HT1080 (cell line): ENCODE measurements around the gene NDRG2. TPM values are rescaled to one million over a fixed set of nuclear protein-coding genes. Genes with fewer than 3 reads are reported as not detected.

ENCODE experiments used
- DNase-seq: peaks from one replicate; pipeline ENCODE4 v3.0.0-alpha.2; 2015; ENCODE audit warnings: low read depth
- total RNA-seq: library from RNA; depleted of rRNA; stranded (reverse); fragments of >200 nt; shearing (Covaris generic); gene quantifications from 2 replicates; pipeline ENCODE4 v1.2.3, GENCODE V29; 2014; rRNA removed

The NDRG2 gene
- total RNA-seq, 1 experiment from 2014 or later: 16.9 TPM

- no peak for DNase-seq
These were observed 51.4 kb downstream of the NDRG2 start for GRCh38 chr14:20973501-20973900.

- DNase-seq: no peak
These were observed 53.2 kb downstream of the NDRG2 start for GRCh38 chr14:20971705-20972021.

DNA sequence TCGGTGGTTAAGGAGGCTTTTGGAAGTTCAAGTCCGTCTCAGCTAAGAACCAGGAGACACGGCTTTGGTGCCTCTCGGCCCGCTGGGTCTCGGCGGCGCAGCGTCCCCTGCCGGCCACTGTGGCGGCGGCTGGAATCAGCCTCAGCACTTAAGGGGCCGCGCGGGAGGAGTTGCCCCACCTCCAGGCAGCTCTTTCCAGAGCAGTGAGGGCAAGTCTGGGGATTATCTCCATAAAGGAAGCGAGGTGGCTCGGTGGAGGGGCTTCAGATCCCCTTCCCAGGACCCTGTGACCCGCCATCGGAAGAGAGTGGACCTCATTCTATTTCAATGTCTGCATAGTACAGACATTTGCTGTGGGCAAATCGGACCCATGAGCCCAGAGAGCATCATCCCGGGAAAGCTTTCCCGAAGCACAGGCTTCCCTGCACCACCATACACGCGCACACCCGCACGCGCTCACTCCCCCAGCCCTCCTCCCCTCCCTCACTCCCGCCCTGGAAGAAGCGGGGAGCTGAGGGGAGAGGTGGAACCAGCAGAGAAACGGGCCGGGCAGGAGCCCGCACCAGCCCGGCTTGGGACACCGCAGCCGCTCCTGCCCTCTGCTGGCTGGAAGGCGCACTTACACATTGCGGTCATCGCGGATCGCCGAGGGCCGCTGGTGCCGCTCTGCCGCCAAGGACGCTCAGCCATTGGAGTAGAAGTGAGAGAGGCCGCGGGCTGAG is 53.7 kb downstream of the NDRG2 start:
- peak; percentile 85 for DNase-seq

DNA sequence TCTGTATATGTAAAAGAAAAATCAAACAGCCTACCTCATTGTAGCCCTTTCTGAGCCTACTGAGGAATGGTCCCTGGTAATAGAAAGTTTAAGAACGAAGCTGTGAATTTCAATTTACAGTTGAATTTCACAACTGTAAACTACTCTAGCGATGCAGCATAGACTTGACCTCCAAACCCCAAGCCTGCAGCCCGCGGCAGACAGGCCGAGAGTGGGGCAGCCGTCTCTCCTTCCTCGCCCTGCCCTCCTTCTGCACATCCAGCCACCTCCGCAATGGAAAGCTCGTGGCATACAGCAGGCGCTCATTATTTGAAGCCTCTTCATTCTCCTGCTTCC is 54.2 kb downstream of the NDRG2 start:
- DNase-seq: no peak

GRCh38 chr14:20969336-20969735 is 55.5 kb downstream of the NDRG2 start:
- no peak for DNase-seq

Other genes starting within 250 kb of the NDRG2 start
- not detected in 2 replicates for gene RNASE6, start 243.8 kb downstream of the NDRG2 start, total RNA-seq
- gene RNASE1, start 222.2 kb downstream of the NDRG2 start, total RNA-seq: 1.0 and 1.1 TPM in 2 replicates
- not detected in 2 replicates for gene RNASE3, start 133.7 kb downstream of the NDRG2 start, total RNA-seq
- gene RNASE2, start 69.6 kb downstream of the NDRG2 start, total RNA-seq: not detected in 2 replicates
- 100 and 101 TPM in 2 replicates for gene METTL17, start 35.1 kb downstream of the NDRG2 start, total RNA-seq
- gene SLC39A2, start 25.8 kb downstream of the NDRG2 start, total RNA-seq: 0.05 TPM in 1 of 2 replicates, not detected in the other
- not detected in 2 replicates for gene TPPP2, start 5.2 kb upstream of the NDRG2 start, total RNA-seq
- gene RNASE13, start 9.7 kb upstream of the NDRG2 start, total RNA-seq: not detected in 2 replicates
- gene RNASE7, start 17.3 kb upstream of the NDRG2 start, total RNA-seq: 0.43 TPM in 1 of 2 replicates, not detected in the other
- gene RNASE8, start 32.8 kb upstream of the NDRG2 start, total RNA-seq: not detected in 2 replicates
- gene ARHGEF40, start 45.2 kb upstream of the NDRG2 start, total RNA-seq: 16.5 and 18.8 TPM in 2 replicates
- 15.0 and 18.7 TPM in 2 replicates for gene ZNF219, start 73.6 kb upstream of the NDRG2 start, total RNA-seq
- 0.50 TPM in 1 of 2 replicates, not detected in the other for gene TMEM253, start 76.0 kb upstream of the NDRG2 start, total RNA-seq
- not detected in 2 replicates for gene OR5AU1, start 131.0 kb upstream of the NDRG2 start, total RNA-seq
- gene HNRNPC, start 244.4 kb upstream of the NDRG2 start, total RNA-seq: 1,396 and 1,870 TPM in 2 replicates